Measurements from ENCODE around the gene SDE2.
"Not testable (repeated sequence)": the region's sequence is repeated elsewhere in the genome, so short reads cannot be mapped to it uniquely, and the experiment has no call there.

Gene SDE2

DNA sequence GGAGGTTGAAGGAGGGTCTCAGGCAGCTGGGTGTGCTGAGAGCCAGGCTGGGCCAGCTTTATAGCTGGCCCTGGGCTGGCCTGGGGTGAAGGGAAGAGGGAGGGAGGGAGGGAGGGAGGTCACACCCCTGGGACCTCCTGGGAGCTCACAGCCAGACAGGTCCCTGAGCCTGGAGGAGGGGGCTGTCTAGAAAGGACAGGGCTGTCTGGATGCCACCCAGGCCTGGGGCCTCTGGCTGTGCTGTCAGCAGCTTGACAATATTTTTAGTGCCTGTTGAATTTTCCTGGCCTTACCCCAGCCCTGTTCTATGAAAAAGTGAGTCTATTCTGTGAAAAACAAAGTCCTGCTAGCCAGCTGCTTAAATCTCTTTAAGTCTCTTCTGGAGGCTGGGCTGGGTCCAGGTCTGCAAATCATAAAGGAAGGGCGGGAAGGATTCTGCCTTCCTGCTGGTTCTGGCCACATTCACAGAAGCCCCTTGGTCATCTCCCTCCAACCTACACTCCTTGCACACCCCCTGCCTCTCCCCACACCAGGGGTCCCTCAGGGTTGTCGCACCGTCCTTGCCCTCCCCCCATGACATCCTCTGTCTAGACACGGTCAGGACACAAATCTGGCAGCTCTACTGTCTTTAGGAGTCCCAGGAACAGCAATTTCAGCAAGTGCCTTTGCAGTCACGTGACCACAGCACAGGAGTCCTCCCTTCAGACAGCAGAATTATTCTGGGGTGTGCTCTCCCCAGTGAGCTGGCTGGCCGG, 57.8 kb downstream of the SDE2 start, which contains the start of gene LEFTY2:
TSS of gene LEFTY2 (minus strand) at position 34 of the 755 bp plus-strand sequence. CDS start 80 bp downstream, outside the sequence.
- no peak for FAIRE-seq

- FAIRE-seq, result no peak
Observed at GRCh38 chr1:225940385-225941151, 58.6 kb downstream of the SDE2 start.

- FAIRE-seq, result not testable (repeated sequence)
Observed at GRCh38 chr1:225939939-225940310, 59.2 kb downstream of the SDE2 start.

GRCh38 chr1:225939097-225939938, 59.8 kb downstream of the SDE2 start:
- not testable (repeated sequence) for FAIRE-seq

DNA sequence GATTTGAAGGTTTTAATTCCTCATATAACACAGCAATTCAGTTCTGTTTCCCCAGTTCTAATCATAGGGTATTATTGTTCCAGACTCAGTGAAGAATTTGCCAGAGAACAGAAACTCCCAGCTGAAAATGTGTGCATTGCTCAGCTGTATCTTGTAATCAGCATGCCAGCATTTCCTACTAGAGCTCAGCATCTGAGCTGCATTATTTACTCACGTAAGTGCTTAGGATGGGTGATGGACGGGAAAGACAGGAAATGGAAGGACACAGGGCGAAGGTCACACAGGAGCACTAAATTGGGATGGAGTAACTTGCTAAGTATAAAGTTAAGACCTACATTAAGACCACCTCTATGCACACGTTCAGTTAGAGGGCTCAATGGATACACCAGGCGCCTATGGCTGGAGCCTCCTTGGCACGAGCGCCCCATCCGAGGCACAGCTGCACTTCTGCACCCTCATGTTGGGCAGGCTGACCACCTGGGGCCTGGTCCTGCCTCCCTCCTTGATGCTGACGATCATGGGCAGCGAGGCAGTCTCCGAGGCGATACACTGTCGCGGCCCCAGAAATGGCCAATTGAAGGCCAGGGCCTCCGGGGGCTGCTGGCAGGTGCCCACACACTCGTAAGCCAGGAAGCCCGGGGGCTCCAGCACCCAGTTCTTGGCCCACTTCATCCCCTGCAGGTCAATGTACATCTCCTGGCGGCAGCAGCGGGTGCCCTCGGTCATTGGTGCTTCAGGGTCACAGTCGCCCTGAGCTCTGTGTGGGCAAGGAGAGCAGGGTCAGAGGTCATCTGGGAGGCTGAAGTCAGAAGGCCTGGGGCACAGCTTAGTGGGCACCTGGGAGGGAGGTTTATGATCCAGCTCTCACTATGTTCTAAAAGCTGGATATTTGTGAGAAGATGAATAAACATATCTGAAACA, 61.8 kb downstream of the SDE2 start:
- FAIRE-seq, result no peak

DNA sequence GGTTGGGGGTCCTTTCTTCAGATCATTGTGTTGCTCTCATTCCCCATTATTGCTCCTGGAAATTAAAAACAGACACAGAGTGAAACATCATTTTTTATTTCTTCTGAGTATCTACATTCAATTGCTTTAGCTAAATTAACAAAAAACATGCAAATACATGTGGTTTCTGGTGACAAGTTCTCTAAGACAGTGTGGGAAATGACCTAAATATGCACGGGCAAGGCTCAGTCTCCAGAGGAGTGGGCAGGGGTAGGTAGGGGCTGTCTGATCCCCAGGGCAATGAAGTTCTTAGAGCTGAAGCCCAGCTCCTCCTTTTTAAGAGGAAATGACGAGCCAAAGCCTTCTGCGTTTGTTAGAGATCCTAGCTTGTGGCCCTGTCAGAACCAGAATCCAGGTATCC, 62.6 kb downstream of the SDE2 start:
- FAIRE-seq, result no peak

DNA sequence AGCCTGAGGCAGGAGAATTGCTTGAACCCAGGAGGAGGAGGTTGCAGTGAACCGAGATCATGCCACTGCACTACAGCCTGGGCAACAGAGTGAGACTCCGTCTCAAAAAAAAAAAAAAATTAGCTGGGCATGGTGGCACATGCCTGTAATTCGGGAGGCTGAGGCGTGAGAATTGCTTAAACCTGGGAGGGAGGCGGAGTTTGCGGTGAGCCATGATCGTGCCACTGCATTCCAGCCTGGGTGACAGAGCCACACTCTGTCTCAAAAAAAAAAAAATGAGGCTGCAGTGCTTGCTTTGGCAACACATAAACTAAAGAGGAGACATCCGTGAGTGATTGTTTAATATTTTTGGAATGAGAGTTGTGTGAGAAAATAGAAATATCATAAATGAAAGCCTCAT, 63.1 kb downstream of the SDE2 start:
- FAIRE-seq, result not testable (repeated sequence)

DNA sequence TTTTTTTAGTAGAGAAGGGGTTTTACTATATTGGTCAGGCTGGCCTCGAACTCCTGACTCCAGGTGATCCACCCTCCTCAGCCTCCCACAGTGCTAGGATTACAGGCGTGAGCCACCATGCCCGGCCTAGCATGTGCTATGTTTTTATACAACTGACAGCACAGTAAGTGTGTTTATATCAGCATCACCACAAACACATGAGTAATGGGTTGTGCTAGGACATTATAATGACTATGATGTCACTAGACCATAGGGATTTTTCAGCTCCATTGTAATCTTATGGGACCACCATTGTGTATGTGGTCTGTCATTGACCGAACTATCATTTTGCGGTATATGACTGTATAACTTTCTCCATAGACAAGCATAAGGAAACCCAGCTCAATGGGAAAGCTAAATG, 64.4 kb downstream of the SDE2 start:
- no peak for FAIRE-seq

DNA sequence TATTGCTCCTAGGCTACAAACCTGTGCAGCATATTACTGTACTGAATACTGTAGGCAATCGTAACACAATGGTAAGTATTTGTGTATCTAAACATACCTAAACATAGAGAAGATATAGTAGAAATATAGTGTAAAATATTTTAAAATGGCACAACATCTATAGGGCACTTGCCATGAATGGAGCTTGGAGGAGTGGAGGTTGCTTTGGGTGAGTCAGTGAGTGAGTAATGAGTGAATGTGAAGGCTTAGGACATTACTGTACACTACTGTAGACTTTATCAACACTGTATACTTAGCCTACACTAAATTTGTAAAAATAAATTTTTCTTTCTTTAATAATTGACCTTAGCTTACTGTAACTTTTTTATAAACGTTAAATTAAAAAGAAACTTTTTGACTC, 66.1 kb downstream of the SDE2 start:
- no peak for FAIRE-seq

All from endometrium (tissue), 2 donors.